Right cardiac atrium (tissue), 5 donors: Measurements from ENCODE around the gene RALGPS1. TPM values are rescaled to one million over a fixed set of nuclear protein-coding genes. Genes with fewer than 3 reads are reported as not detected.

Experiments used
- ATAC-seq, 2 donors: fragments of 200-7000 bp; cut with Tn5 transposase; one replicate each; pipeline versions ENCODE4 v1.8.0 to v1.9.1; 2020; ENCODE audit warnings: moderate library complexity in 2 of 2, mild to moderate bottlenecking in 1 of 2
- DNase-seq, 3 donors: peaks; one replicate each; pipeline ENCODE4 v3.0.0-alpha.2; 2020
- H3K27ac ChIP-seq: one replicate; pipeline ENCODE4 v1.5.1; 2013; ENCODE audit warnings: mild to moderate bottlenecking, low read length, control low read depth, moderate library complexity
- H3K27me3 ChIP-seq: one replicate; pipeline ENCODE4 v1.6.1; 2013; ENCODE audit not compliant: control insufficient read depth, insufficient read depth
- H3K4me1 ChIP-seq: one replicate; pipeline ENCODE4 v1.6.1; 2013; ENCODE audit warnings: low read length; ENCODE audit not compliant: control insufficient read depth, insufficient read depth
- H3K4me3 ChIP-seq: one replicate; pipeline ENCODE4 v1.5.1; 2013; ENCODE audit warnings: low read length, control low read depth
- H3K9me3 ChIP-seq: one replicate; pipeline ENCODE4 v1.6.1; 2013; ENCODE audit warnings: low read length; ENCODE audit not compliant: control insufficient read depth
- WGBS: extraction: QIAGEN DNeasy Blood & Tissue Kit; methylation state at CpG from one replicate; pipeline ENCODE4 v1.1.7; 2013; 5-methylcytosine and 5-hydroxymethylcytosine counted together
- intact Hi-C, 4 donors: fragments of 100-400 bp; cut with DNase I; formaldehyde crosslinking; loops; one replicate each; pipeline versions ENCODE4 v1.11.0 to v1.14.0; 2022 to 2023
- polyA plus RNA-seq: library from polyadenylated mRNA; stranded (reverse); fragments of 200-250 nt; gene quantifications from one replicate; pipeline ENCODE4 v1.2.3, GENCODE V29; 2013
- total RNA-seq, 4 donors: library from RNA; stranded (reverse); fragmentation: NEBNext Ultra II Directional; extraction: Animal tissue kit (Norgen Biotek cat#: 25700); gene quantifications; one replicate each; pipeline ENCODE4 v1.2.1, GENCODE V29; 2021
- donor health status: healthy with polysubstance abuse.
- donor health status: DM: no; HTN: yes; CAD: no.
- donor health status: DM: no; HTN: no; CAD: no.
- donor health status: DM: no; HTN: yes; CAD: no; lungs with severe emphysema.
- donor health status: DM: yes; HTN: yes; CAD: no.

Gene RALGPS1
- total and polyA plus RNA-seq, 5 donors, result 10.8 to 19.5 (median 16.3) TPM

- intact Hi-C loops, result no loop called here
- Histone ChIP-seq H3K4me3 (no peak overlapping the region), H3K27me3 (no peaks in the 10 kb centered on the region), H3K9me3 (no peaks in the 10 kb centered on the region), H3K27ac (no peak overlapping the region), H3K4me1 (no peaks in the 10 kb centered on the region)
- 95% methylated on average over 1 of the region's 1 CpG for WGBS
- no peak for ATAC-seq
- no peak for DNase-seq
These were observed 130.6 kb downstream of the RALGPS1 start for GRCh38 chr9:127045148-127045547.

DNA sequence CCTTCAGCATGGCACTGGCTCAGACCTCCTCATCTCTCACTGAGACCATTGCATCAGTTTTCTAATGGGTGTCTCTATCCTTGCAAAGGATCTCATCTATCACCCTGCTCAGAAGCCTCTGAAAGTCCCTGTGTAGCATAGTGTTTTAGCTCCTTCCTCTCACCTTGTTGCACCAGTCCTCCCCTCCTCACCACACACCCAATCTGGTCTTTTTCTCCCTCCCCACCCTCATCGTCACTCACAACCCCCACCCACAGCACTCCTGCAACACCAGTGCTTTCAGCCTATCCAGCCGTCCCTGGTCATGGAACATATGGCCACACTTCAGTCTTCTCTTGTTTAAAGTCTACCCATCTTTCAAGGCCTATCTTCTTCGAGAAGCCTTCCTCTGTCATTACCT, 133.4 kb downstream of the RALGPS1 start:
- ATAC-seq (no peak), DNase-seq (no peak)
- H3K9me3 ChIP-seq, result no peaks in the 10 kb centered on the region
- peaks cover 4% of the 10 kb centered on the region for H3K4me1 ChIP-seq
- H3K4me3 ChIP-seq, result no peak overlapping the region
- no peak overlapping the region for H3K27ac ChIP-seq
- intact Hi-C loops, result no loop called here
- over 99% methylated on average over 3 of the region's 3 CpGs for WGBS
- H3K27me3 ChIP-seq, result no peaks in the 10 kb centered on the region

- intact Hi-C loops, result no loop called here
- H3K4me3 ChIP-seq, result no peak overlapping the region
- 43% methylated on average over 4 of the region's 4 CpGs for WGBS
- no peaks in the 10 kb centered on the region for H3K9me3 ChIP-seq
- H3K27me3 ChIP-seq, result no peaks in the 10 kb centered on the region
- DNase-seq (peak in 1 of 3 donors; percentile 32), ATAC-seq (peak; percentile 75 to 93)
- H3K27ac ChIP-seq, result no peak overlapping the region
- H3K4me1 ChIP-seq, result peaks cover 9% of the 10 kb centered on the region
These were observed 134.5 kb downstream of the RALGPS1 start for GRCh38 chr9:127049044-127049443.

DNA sequence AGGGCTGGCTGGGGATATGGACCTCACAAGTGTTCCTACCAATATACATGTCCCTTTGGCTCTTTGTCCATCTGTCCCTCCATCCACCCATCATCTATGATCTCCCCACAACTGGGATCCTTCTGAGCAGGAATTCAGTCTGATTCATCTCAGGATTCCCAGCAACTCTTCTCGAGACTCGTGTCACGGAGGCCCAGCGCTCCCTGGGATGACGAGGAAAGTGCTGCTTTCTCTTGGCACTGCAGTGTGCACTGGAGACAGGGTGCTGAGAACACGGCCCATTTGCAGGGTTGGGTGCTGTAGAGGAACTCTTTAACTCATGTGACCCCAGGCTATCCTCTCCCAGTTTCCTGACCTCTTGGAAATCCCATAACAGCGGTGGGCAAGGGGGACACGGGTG, 135.0 kb downstream of the RALGPS1 start:
- ATAC-seq (no peak), DNase-seq (no peak)
- no peak overlapping the region for H3K27ac ChIP-seq
- H3K4me1 ChIP-seq, result peaks cover 10% of the 10 kb centered on the region
- WGBS, result 86% methylated on average over 8 of the region's 8 CpGs
- H3K4me3 ChIP-seq, result no peak overlapping the region
- intact Hi-C loops, result no loop called here
- no peaks in the 10 kb centered on the region for H3K27me3 ChIP-seq
- H3K9me3 ChIP-seq, result no peaks in the 10 kb centered on the region

GRCh38 chr9:127050152-127050551, 135.6 kb downstream of the RALGPS1 start:
- 95% methylated on average over 3 of the region's 3 CpGs for WGBS

GRCh38 chr9:127050591-127051001, 136.0 kb downstream of the RALGPS1 start:
- H3K4me1 ChIP-seq, result peaks cover 12% of the 10 kb centered on the region
- intact Hi-C loops, result no loop called here
- 86% methylated on average over 7 of the region's 7 CpGs for WGBS
- no peaks in the 10 kb centered on the region for H3K27me3 ChIP-seq
- no peak overlapping the region for H3K27ac ChIP-seq
- no peak overlapping the region for H3K4me3 ChIP-seq
- ATAC-seq (no peak), DNase-seq (no peak)
- no peaks in the 10 kb centered on the region for H3K9me3 ChIP-seq

More at GRCh38 chr9:127050152-127050551, 135.6 kb downstream of the RALGPS1 start:
- ATAC-seq, result no peak
- Histone ChIP-seq H3K4me1 (peaks cover 12% of the 10 kb centered on the region), H3K27me3 (no peaks in the 10 kb centered on the region), H3K9me3 (no peaks in the 10 kb centered on the region), H3K27ac (no peak overlapping the region), H3K4me3 (no peak overlapping the region)
- intact Hi-C loops, result no loop called here
- DNase-seq, result peak in 1 of 3 donors; percentile 58

GRCh38 chr9:127051881-127052595, 137.5 kb downstream of the RALGPS1 start:
- DNase-seq, result no peak
- Histone ChIP-seq H3K4me3 (no peak overlapping the region), H3K9me3 (no peaks in the 10 kb centered on the region), H3K4me1 (peaks cover 12% of the 10 kb centered on the region), H3K27ac (no peak overlapping the region), H3K27me3 (no peaks in the 10 kb centered on the region)
- ATAC-seq, result no peak
- intact Hi-C loops, result no loop called here
- 79% methylated on average over 8 of the region's 8 CpGs for WGBS

GRCh38 chr9:127053057-127053821, 138.7 kb downstream of the RALGPS1 start:
- Histone ChIP-seq H3K27me3 (no peaks in the 10 kb centered on the region), H3K27ac (peak overlapping the region; percentile 18), H3K9me3 (no peaks in the 10 kb centered on the region), H3K4me3 (no peak overlapping the region), H3K4me1 (peaks cover 17% of the 10 kb centered on the region)
- DNase-seq, result peak; percentile 34 to 72 (median 64)
- 30% methylated on average over 14 of the region's 14 CpGs for WGBS
- ATAC-seq, result peak in 1 of 2 donors; percentile 27
- intact Hi-C loops, result no loop called here

DNA sequence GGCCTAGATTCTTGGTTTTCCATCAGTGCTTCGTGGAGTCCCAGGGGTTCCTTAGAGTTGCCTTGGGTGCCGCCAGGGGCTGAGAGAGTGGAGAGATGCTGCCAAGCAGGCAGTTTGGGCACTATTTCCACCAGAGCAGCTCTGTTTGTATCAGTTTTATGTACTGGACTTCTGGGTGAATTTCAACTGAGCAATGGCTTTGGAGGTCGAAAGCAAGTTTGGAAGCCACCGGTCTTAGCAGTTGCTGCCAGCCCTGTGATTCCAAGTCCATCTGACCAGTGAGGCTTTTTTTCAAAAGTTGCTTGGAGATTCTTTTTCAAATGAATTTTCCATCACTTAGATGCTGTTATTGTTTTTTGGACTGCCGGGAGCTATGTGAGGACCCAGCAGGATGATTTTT, 139.4 kb downstream of the RALGPS1 start:
- intact Hi-C loops, result no loop called here
- Histone ChIP-seq H3K27ac (no peak overlapping the region), H3K4me1 (peaks cover 17% of the 10 kb centered on the region), H3K27me3 (no peaks in the 10 kb centered on the region), H3K9me3 (no peaks in the 10 kb centered on the region), H3K4me3 (no peak overlapping the region)
- DNase-seq (peak in 2 of 3 donors; percentile 62 to 64), ATAC-seq (peak in 1 of 2 donors; percentile 6)
- WGBS, result 65% methylated on average over 5 of the region's 5 CpGs

DNA sequence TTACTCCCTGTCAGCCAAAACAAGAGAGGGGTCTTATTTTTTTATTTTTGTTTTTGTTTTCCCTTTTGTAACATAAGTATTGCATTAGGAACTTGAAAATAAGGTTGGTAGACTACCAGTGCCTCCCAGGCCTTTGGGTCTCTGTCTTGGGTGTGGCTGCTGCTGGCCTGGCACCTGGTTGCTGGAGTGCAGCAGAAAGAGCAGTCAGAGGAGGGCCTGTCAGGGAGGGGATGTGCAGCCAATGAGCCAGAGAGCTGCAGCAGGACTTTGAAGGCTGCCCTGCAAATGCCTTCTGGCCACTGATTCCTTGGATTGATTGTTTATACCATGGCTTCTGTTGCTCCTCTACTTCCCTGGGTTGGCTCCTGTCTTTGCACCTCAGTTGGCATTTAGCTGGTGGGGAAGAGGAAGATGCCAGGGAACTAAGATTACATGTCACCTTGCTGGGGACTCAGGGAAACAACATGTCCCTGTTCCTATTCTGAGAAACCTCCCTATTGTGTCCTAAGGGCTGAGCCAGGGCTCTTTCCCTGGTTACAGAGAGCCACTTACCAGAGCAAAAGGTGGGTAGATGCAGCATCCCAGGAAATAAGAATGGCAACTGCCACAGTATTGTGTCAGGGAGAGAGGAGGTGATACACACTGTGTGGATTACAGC, 141.3 kb downstream of the RALGPS1 start:
- Histone ChIP-seq H3K4me1 (peaks cover 15% of the 10 kb centered on the region), H3K4me3 (no peak overlapping the region), H3K27ac (peak overlapping the region; percentile 49), H3K27me3 (no peaks in the 10 kb centered on the region), H3K9me3 (no peaks in the 10 kb centered on the region)
- intact Hi-C loops, result no loop called here
- no peak for ATAC-seq
- no peak for DNase-seq

- intact Hi-C loops, result no loop called here
- Histone ChIP-seq H3K27me3 (no peaks in the 10 kb centered on the region), H3K4me1 (peaks cover 15% of the 10 kb centered on the region), H3K4me3 (no peak overlapping the region), H3K9me3 (no peaks in the 10 kb centered on the region), H3K27ac (no peak overlapping the region)
- WGBS, result 95% methylated on average over 3 of the region's 3 CpGs
- no peak for DNase-seq
- ATAC-seq, result no peak
These were observed 141.9 kb downstream of the RALGPS1 start for GRCh38 chr9:127056446-127056845.
